ENCODE measurements around the gene UBE2E2. TPM values are rescaled to one million over a fixed set of nuclear protein-coding genes. Genes with fewer than 3 reads are reported as not detected.

UBE2E2 gene
- total RNA-seq, 1 experiment from 2014 or later = 38.6 TPM

DNA sequence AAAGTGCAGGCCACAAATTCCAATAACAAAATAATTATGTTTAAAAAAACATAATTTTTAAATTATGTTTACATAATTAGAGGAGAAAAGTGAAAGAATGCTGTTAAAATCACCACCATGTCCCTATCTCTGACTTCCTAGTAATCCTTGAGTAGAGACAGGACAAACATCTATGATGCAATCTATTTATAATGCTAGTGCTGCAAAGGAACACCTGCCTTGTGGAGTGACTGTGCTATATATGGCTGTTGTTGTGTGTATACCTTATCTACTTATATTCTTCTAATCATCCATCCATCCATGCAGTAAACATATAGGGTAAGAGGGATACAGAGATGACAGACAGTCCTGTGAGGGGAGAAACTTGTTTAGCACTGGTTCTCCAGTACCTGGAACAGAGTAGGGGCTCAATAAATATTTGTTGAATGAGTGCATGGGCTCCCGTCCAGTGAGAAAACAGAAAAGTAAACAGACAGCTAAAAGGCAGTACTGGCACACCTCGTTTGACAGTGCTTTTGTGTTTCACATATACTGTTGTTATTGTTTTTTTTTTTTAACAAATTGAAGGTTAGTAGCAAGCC lies 373.3 kb downstream of the UBE2E2 start:
- no peak overlapping the region; a peak in 1 of 7 replicates for H3K27ac Mint-ChIP-seq
- H2BK20ac ChIP-seq (ENCODE audit: low read depth, low read length, poor library complexity, severe bottlenecking) = no peak overlapping the region
- no peak for TF ChIP-seq CTCF (conservative IDR thresholded peaks at IDR 0.05)
- no peaks in the 10 kb centered on the region for H3K4me1 ChIP-seq (ENCODE audit: insufficient read depth, low read length)
- no peak overlapping the region for H3K56ac ChIP-seq (ENCODE audit: insufficient read length, low read depth, low read length)
- no peak overlapping the region for H2BK5ac ChIP-seq (ENCODE audit: insufficient read length, low read length)
- H3K14ac ChIP-seq (ENCODE audit: insufficient read depth, low read length) = no peak overlapping the region
- no peak overlapping the region for H3K4ac ChIP-seq (ENCODE audit: low read depth, low read length)
- peaks cover 2 to 4% of the 10 kb centered on the region in 2 experiments; a peak in 2 of 5 replicates for H3K9me3 Mint-ChIP-seq
- no peaks in the 10 kb centered on the region for H3K79me2 ChIP-seq (ENCODE audit: insufficient read depth, low read length)
- H4K8ac ChIP-seq (replicated peaks; ENCODE audit: insufficient read length, low read depth, low read length) = no peak overlapping the region
- H3K4me1 Mint-ChIP-seq = peaks cover 10 to 12% of the 10 kb centered on the region in 2 experiments
- peaks cover 0 to 10% (median 2%) of the 10 kb centered on the region in 3 experiments; a peak in 3 of 7 replicates for H3K36me3 Mint-ChIP-seq (ENCODE audit: insufficient read depth in 1 of 3, low read depth in 3 of 3)
- WGBS (ENCODE audit: extremely low coverage, insufficient read length, low lambda C conversion rate) = no CpG with 5 or more reads among the region's 2 CpGs
- H2BK12ac ChIP-seq (ENCODE audit: insufficient read length, low read depth, low read length) = no peak overlapping the region
- no peak overlapping the region for H2BK120ac ChIP-seq (ENCODE audit: low read depth, low read length, poor library complexity, severe bottlenecking)
- H3K9ac ChIP-seq (ENCODE audit: extremely low read depth, insufficient read length, low read length) = no peak overlapping the region
- DNase-seq = no peak
- no peak overlapping the region for H3K4me3 Mint-ChIP-seq
- H2AFZ ChIP-seq (ENCODE audit: low read length) = no peak overlapping the region
- no peak overlapping the region for H4K91ac ChIP-seq (ENCODE audit: insufficient read length, low read depth, low read length)
- H2BK15ac ChIP-seq (ENCODE audit: low read depth, low read length) = no peak overlapping the region
- no peak overlapping the region for H3K27ac ChIP-seq (ENCODE audit: insufficient read length, low read depth, low read length)
- no peak overlapping the region for H3T11ph ChIP-seq (ENCODE audit: low read length)
- H3K4me2 ChIP-seq (ENCODE audit: insufficient read depth, insufficient read length, low read length) = no peak overlapping the region
- no peaks in the 10 kb centered on the region for H3K23me2 ChIP-seq (ENCODE audit: insufficient read length, low read depth, low read length, poor library complexity, severe bottlenecking)
- no peak overlapping the region for H3K23ac ChIP-seq (ENCODE audit: insufficient read length, low read depth, low read length)
- no peaks in the 10 kb centered on the region for H3K27me3 ChIP-seq (ENCODE audit: insufficient read depth, low read length)
- no peak overlapping the region for H4K5ac ChIP-seq (ENCODE audit: insufficient read length, low read depth, low read length)
- H3K18ac ChIP-seq (ENCODE audit: insufficient read length, low read depth, low read length) = no peak overlapping the region
- H3K27me3 Mint-ChIP-seq (ENCODE audit: low read depth) = peaks cover 1% of the 10 kb centered on the region
- no peaks in the 10 kb centered on the region for H3K79me1 ChIP-seq (ENCODE audit: insufficient read depth, low read depth, low read length, poor library complexity, severe bottlenecking)
- H3K9me3 ChIP-seq (ENCODE audit: control insufficient read depth, low read depth, low read length) = no peaks in the 10 kb centered on the region
- no peak overlapping the region for H2AK5ac ChIP-seq (ENCODE audit: insufficient read length, low read length)
- no peaks in the 10 kb centered on the region for H4K20me1 ChIP-seq (ENCODE audit: control insufficient read depth, insufficient read depth, insufficient read length)

Measured in H9 (cell line).